Measurements from ENCODE around the gene CRYZL1.
A peak's percentile ranks its signal among the peaks of the same experiment; 100 is the strongest.

The CRYZL1 gene

DNA sequence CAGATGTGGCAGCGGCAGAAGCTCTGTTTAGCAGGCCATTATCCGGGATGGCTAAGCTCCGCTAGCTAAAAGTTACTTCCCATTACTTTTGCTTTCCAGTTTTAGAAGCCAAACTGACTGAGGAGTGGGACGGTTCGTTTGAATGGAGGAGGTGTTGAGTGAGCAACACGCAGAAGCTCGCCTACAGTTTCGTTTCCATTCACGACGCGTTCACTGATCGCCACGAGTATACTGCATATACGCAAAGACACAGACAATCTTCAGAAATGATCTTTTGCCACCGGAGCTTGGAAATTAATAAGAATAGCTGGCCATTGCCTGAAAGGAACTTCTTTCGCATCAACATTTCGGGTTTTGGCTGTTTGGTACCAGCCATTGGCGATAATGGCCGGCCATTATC is 84.1 kb downstream of the CRYZL1 start:
- no peak for DNase-seq

DNA sequence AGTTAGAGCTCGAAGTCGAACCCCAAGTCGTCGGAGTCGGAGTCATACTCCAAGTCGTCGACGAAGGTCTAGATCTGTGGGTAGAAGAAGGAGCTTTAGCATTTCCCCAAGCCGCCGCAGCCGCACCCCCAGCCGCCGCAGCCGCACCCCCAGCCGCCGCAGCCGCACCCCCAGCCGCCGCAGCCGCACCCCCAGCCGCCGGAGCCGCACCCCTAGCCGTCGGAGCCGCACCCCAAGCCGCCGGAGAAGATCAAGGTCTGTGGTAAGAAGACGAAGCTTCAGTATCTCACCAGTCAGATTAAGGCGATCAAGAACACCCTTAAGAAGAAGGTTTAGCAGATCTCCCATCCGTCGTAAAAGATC is 86.6 kb downstream of the CRYZL1 start:
- no peak for DNase-seq

DNA sequence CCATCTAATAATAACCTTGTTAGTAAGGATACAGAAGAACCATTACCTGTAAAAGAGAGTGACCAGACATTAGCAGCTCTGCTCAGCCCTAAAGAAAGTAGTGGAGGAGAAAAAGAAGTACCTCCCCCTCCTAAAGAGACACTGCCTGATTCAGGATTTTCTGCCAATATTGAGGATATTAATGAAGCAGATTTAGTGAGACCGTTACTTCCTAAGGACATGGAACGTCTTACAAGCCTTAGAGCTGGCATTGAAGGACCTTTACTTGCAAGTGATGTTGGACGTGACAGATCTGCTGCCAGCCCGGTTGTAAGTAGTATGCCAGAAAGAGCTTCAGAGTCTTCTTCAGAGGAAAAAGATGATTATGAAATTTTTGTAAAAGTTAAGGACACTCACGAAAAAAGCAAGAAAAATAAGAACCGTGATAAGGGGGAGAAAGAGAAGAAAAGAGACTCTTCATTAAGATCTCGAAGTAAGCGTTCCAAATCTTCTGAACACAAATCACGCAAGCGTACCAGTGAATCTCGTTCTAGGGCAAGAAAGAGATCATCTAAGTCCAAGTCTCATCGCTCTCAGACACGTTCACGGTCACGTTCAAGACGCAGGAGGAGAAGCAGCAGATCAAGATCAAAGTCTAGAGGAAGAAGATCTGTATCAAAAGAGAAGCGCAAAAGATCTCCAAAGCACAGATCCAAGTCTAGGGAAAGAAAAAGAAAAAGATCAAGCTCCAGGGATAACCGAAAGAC is 87.1 kb downstream of the CRYZL1 start:
- DNase-seq = no peak

DNA sequence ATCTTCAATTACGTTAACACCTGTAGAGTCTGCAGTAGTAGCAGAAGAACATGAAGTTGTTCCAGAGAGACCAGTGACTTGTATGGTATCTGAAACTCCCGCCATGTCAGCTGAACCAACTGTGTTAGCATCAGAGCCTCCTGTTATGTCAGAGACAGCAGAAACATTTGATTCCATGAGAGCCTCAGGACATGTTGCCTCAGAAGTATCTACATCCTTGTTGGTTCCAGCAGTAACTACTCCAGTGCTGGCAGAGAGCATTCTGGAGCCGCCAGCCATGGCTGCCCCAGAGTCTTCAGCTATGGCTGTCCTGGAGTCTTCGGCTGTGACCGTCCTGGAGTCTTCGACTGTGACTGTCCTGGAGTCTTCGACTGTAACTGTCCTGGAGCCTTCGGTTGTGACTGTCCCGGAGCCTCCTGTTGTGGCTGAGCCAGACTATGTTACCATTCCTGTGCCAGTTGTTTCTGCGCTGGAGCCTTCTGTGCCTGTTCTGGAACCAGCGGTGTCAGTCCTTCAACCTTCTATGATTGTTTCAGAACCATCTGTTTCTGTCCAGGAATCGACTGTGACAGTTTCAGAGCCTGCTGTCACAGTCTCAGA is 88.4 kb downstream of the CRYZL1 start:
- no peak for DNase-seq

DNA sequence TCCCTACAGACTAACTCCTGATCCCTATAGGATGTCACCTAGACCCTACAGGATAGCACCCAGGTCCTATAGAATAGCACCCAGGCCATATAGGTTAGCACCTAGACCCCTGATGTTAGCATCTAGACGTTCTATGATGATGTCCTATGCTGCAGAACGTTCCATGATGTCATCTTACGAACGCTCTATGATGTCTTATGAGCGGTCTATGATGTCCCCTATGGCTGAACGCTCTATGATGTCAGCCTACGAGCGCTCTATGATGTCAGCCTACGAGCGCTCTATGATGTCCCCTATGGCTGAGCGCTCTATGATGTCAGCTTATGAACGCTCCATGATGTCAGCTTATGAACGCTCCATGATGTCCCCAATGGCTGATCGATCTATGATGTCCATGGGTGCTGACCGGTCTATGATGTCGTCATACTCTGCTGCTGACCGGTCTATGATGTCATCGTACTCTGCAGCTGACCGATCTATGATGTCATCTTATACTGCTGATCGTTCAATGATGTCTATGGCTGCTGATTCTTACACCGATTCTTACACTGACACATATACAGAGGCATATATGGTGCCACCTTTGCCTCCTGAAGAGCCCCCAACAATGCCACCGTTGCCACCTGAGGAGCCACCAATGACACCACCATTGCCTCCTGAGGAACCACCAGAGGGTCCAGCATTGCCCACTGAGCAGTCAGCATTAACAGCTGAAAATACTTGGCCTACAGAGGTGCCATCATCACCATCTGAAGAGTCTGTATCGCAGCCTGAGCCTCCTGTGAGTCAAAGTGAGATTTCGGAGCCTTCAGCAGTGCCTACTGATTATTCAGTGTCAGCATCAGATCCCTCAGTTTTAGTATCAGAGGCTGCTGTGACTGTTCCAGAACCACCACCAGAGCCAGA is 89.2 kb downstream of the CRYZL1 start:
- no peak for DNase-seq

DNA sequence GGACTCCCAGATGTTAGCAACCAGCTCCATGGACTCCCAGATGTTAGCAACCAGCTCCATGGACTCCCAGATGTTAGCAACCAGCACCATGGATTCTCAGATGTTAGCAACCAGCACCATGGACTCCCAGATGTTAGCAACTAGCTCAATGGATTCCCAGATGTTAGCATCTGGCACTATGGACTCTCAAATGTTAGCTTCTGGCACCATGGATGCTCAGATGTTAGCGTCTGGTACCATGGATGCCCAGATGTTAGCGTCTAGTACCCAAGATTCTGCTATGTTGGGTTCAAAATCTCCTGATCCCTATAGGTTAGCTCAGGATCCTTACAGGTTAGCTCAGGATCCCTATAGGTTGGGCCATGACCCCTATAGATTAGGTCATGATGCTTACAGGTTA is 89.9 kb downstream of the CRYZL1 start:
- DNase-seq = no peak

DNA sequence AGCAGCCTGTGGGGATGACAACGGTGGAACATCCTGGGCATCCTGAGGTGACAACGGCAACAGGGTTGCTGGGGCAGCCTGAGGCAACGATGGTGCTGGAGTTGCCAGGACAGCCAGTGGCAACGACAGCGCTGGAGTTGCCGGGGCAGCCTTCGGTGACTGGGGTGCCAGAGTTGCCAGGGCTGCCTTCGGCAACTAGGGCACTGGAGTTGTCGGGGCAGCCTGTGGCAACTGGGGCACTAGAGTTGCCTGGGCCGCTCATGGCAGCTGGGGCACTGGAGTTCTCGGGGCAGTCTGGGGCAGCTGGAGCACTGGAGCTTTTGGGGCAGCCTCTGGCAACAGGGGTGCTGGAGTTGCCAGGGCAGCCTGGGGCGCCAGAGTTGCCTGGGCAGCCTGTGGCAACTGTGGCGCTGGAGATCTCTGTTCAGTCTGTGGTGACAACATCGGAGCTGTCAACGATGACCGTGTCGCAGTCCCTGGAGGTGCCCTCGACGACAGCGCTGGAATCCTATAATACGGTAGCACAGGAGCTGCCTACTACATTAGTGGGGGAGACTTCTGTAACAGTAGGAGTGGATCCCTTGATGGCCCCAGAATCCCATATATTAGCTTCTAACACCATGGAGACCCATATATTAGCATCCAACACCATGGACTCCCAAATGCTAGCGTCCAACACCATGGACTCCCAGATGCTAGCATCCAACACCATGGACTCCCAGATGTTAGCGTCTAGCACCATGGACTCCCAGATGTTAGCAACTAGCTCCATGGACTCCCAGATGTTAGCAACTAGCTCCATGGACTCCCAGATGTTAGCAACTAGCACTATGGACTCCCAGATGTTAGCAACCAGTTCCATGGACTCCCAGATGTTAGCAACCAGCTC is 90.5 kb downstream of the CRYZL1 start:
- DNase-seq = no peak

DNA sequence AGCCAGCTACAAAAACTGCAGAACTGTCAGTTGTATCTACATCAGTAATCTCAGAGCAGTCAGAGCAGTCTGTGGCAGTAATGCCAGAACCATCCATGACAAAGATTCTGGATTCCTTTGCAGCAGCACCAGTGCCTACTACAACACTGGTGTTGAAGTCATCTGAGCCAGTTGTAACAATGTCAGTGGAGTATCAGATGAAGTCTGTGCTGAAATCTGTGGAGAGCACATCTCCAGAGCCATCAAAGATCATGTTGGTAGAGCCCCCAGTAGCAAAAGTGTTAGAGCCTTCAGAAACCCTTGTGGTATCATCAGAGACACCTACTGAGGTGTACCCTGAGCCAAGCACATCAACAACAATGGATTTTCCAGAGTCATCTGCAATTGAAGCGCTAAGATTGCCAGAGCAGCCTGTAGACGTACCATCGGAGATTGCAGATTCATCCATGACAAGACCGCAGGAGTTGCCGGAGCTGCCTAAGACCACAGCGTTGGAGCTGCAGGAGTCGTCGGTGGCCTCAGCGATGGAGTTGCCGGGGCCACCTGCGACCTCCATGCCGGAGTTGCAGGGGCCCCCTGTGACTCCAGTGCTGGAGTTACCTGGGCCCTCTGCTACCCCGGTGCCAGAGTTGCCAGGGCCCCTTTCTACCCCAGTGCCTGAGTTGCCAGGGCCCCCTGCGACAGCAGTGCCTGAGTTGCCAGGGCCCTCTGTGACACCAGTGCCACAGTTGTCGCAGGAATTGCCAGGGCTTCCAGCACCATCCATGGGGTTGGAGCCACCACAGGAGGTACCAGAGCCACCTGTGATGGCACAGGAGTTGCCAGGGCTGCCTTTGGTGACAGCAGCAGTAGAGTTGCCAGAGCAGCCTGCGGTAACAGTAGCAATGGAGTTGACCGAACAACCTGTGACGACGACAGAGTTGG is 91.4 kb downstream of the CRYZL1 start:
- no peak for DNase-seq

DNA sequence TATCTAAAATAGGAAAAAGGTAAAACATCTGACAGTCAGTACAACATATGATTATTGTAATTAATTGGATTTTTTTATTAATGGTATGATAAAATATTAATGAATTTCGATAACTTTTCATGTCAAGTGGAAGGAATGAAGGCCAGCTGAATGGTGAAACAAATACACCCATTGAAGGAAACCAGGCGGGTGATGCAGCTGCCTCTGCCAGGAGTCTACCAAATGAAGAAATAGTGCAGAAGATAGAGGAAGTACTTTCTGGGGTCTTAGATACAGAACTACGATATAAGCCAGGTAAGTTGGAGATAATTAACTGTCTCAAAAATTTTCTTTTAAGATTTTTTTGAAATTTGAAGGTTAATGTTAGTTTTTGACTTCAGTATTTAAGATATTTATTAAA is 95.5 kb downstream of the CRYZL1 start:
- no peak for DNase-seq

DNA sequence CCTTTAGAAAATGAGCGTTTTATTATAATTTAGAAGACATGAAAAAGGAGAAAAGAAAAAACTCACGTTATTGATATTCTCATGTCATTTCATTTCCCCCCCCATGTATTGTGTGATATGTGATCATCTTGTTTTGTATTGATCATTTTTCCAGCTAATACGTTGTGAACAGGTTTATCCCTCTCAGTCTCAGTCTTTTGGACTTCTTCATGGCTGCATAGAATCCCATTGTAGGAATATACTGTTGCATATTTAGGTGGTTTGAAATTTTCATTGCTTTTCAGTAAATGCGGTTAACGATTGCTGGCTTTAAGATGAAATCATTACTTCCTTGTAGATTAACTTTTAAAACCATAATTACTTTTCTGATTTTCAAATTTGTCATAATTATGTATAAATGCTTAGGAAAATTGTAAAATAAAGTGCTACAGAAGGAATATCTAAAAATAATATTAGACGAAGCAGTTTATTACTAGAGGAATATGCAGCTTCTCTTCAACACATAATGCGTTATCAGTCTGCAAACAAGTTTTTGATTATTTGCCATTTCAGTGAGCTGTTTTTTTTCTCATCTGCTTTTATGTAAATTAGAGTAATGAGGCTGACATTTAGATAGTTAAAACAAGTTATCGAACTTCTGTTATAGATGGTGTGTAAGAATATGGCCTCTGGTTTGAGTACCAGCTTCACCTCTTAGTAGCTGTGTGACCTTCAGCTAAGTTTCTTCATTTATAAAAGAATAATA is 96.9 kb downstream of the CRYZL1 start:
- DNase-seq = no peak

DNA sequence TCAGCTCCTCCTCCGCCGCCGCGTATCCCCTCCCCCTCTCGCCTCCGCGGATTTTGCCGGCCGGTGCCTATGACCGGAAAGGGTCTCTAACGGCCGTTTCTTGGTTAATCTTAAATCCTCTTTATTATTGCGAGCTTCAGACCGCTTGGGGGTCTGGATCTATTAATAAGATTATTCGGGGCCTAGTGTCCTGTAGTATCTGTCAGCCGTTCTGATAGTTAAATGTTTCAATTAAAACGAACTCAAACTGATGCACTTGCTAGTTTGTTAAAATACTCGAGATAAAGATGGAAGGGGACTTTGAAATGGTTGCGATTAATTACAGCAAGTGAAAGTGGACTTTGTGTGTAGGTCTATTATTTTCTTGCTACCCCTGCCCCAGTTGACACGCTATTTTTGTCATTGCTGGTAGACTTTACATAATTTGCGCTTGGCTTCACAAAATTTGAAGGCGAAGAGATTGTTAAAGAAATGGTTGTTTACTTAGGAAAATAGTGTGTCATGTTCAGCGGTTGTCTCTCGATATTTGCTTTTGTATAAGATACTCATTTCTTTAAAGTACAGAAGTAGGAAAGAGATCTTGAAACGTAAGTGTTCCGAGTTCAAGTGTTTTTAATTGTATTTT is 97.9 kb downstream of the CRYZL1 start:
- no peak for DNase-seq

DNA sequence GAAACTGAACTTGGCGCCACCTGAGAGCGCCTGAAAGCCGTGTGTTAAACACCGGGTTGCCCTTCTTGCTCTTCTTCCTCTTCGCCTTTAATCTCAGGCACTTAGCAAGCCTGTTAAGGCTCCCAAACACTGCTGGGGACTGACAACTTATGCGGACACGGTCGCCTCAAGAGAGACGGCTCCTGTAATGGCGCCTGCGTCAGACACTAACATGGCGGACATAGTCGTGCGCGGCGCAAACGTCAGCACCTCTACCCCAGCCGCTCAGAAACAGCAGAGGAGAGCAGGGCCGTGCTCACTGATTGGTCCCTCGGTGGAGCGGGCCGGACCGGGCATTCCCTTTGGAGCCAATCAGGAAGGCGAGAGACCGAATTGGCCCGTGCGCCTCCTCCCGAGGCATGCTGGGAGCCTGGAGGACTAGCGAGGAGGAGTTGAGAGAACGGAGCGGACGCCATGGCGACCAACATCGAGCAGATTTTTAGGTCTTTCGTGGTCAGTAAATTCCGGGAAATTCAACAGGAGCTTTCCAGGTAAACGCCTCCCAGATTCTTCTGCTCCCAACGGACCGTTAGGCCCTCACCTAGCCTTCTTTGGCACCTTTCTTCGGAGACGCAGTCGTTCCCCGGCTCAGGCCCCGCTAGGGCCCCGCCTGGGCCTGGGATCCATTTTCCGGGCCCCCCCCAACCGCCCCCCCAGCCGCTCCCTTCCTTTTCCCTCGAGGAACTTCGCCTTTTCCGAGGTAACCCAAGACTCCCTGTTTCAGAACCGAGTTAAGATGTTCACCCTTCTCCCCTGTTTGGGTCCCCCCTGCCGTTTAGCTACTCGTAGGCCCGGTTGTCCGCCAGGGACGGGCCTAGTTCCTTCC is 98.7 kb downstream of the CRYZL1 start, which contains the start of gene SON:
SON (plus strand) TSS at position 399 of the 865 bp plus-strand sequence; CDS start at position 454, 55 bp downstream.
- peak; percentile 98 for DNase-seq

DNA sequence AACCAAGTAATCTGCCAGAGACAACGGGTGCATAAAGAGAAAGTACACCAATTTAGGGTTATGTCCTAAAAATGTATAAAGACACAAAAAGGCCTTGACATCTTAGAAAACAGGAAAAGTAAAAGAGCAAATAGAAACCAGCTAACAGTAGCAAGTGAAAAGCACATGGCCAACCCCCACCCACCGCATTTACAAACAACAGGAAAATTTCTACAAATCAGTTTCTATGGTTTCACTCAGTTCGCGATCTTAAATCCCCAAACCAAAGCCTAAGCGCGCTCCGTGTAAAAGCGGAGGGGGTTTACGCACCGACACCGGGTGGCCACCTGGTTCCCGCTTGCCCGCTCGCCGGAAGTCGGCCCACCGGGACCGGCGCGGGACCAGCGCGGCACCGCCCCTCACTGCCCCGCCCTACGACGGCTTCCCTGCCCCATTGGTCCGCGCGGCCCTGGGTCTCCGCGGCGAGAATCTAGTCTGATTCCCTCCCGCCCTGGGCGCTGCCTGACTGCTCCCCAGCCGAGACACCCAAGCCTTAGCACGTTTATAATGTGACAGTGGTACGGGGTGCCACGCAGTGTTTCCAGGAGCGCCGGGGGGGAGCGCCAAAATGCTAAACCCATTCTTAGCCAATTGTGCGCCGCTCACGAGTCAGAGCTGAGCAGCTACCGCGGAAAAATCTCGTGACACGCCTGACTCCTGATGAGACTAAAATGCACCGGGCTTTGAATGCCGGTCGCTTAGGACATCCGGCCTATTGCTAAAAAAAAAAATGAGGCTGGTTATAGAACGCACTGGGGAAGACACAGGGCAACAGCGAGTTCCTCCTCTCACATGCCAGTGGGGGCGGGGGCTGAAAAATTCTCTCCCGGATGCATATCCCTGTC is 99.5 kb downstream of the CRYZL1 start, which contains the start of gene GART:
GART (minus strand) TSS at position 362 of the 884 bp plus-strand sequence. CDS start 2,802 bp downstream, outside the sequence.
- peak; percentile 82 for DNase-seq

DNA sequence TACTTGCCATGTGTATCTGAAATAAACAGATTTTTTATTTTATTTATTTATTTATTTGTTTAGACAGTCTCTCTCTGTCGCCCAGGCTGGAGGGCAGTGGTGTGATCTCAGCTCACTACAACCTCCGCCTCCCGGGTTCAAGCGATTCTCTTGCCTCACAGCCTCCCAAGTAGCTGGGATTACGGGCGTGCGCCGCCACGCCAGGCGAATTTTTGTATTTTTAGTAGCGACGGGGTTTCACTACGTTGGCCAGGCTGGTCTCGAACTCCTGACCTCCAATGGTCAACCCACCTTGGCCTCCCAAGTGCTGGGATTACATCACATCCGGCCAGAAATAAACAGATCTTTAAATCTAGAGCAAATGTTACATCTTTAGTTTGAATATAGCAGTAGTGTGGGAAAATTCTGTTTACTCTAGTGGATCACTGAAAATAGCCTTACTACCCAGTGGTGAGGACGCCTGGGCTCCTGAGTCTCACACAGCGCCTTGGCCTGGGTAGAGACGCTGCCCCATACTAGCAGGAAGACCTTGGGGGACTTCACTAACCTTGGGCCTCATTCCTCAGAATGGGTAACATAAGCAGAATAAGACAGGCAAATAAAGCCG is 100.3 kb downstream of the CRYZL1 start:
- DNase-seq = no peak

DNA sequence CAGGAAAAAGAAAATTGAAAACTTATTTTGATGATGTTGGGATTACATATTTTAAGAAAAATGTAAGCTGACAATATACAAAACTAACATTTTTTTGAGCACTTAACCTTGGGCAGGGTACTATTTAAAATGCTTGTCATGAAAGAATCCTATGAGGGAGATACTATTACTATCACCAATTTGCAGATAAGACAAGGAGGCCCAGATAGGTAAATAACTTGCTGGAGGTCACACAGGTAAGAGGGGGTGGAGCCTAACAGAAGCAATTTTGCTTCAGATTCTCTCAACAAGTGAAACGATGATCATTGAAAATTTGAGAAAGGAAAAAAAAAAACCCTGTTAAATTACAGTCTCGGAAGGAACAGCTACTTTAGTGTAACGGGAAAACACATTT is 100.8 kb downstream of the CRYZL1 start:
- no peak for DNase-seq

DNA sequence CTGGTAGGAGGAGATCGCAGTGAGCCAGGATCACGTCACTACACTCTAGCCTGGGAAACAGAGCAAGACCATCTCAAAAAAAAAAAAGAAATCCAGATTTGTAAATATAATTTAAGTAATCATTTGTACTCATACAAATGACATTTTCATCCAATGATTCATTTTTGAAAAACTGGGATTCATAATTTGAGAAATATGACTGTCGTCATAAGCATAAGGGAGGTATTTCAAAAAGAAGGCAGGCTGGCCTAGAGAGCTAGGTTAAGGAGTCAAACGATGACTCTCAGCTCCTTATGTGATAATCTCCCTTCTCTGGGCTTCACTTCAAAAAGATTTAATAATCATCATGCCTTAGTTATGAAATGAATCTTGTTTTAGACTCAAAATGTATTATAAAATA is 101.9 kb downstream of the CRYZL1 start:
- no peak for DNase-seq
